ENCODE measurements around the gene MYBPC1.

MYBPC1 gene

GRCh38 chr12:101619858-101620761 lies 25.3 kb downstream of the MYBPC1 start:
- no peak overlapping the region for H2BK15ac ChIP-seq (ENCODE audit: low read length)
- DNase-seq (ENCODE audit: low spot score): no peak
- no peak overlapping the region for H3K4ac ChIP-seq (ENCODE audit: low read length)
- no peak overlapping the region for H3K4me3 ChIP-seq (ENCODE audit: low read length in 2 of 2)
- H3K23ac ChIP-seq (ENCODE audit: low read depth, low read length, poor library complexity): no peak overlapping the region
- no CpG with 5 or more reads among the region's 6 CpGs for WGBS, 2 donors (ENCODE audit: extremely low coverage in 2 of 2, insufficient read length in 2 of 2, insufficient replicate concordance in 1 of 2)
- H3K36me3 ChIP-seq (replicated peaks in 1 of 2; ENCODE audit: control insufficient read depth in 2 of 2, insufficient read depth in 2 of 2, low read length in 2 of 2): no peaks in the 10 kb centered on the region
- H3K79me1 ChIP-seq (ENCODE audit: low read depth, low read length): no peaks in the 10 kb centered on the region
- H2AFZ ChIP-seq (ENCODE audit: low read length): no peak overlapping the region
- no peak overlapping the region for H2BK12ac ChIP-seq (ENCODE audit: low read length)
- no peak overlapping the region for H2BK120ac ChIP-seq (ENCODE audit: low read depth, low read length)
- H4K8ac ChIP-seq (ENCODE audit: low read depth, low read length): no peak overlapping the region
- H3K27ac ChIP-seq (replicated peaks; ENCODE audit: low read length): no peak overlapping the region
- no peak overlapping the region for H2BK5ac ChIP-seq (ENCODE audit: low read length)
- no peak overlapping the region for H3K9ac ChIP-seq (ENCODE audit: low read depth, low read length, poor library complexity)
- no peak overlapping the region for H4K91ac ChIP-seq (ENCODE audit: low read depth, low read length, poor library complexity)
- no peak overlapping the region for H3K4me2 ChIP-seq (ENCODE audit: insufficient read depth, low read length, poor library complexity, severe bottlenecking)
- no peaks in the 10 kb centered on the region for H3K27me3 ChIP-seq (ENCODE audit: control insufficient read depth in 3 of 3, insufficient read depth in 3 of 3, low read depth in 1 of 3, low read length in 3 of 3)
- H3K9me3 ChIP-seq (replicated peaks in 1 of 2; ENCODE audit: control insufficient read depth in 2 of 2, insufficient read depth in 1 of 2, low read depth in 1 of 2, low read length in 2 of 2): no peaks in the 10 kb centered on the region
- H2AK5ac ChIP-seq (ENCODE audit: low read depth, low read length): no peak overlapping the region
- no peak overlapping the region for H3K18ac ChIP-seq (ENCODE audit: low read length)
- H3K14ac ChIP-seq (ENCODE audit: low read length): no peak overlapping the region
- H3K4me1 ChIP-seq (ENCODE audit: control insufficient read depth in 2 of 2, insufficient read depth in 1 of 2, low read depth in 1 of 2, low read length in 2 of 2): no peaks in the 10 kb centered on the region

GRCh38 chr12:101620762-101621133 lies 26.0 kb downstream of the MYBPC1 start:
- no peak overlapping the region for H3K4me3 ChIP-seq (ENCODE audit: low read length in 2 of 2)
- H3K23ac ChIP-seq (ENCODE audit: low read depth, low read length, poor library complexity): no peak overlapping the region
- H3K9me3 ChIP-seq (replicated peaks in 1 of 2; ENCODE audit: control insufficient read depth in 2 of 2, insufficient read depth in 1 of 2, low read depth in 1 of 2, low read length in 2 of 2): no peaks in the 10 kb centered on the region
- H3K4ac ChIP-seq (ENCODE audit: low read length): no peak overlapping the region
- no peak overlapping the region for H3K27ac ChIP-seq (replicated peaks; ENCODE audit: low read length)
- DNase-seq (ENCODE audit: low spot score): no peak
- H2BK5ac ChIP-seq (ENCODE audit: low read length): no peak overlapping the region
- no CpG with 5 or more reads among the region's 2 CpGs for WGBS, 2 donors (ENCODE audit: extremely low coverage in 2 of 2, insufficient read length in 2 of 2, insufficient replicate concordance in 1 of 2)
- H3K18ac ChIP-seq (ENCODE audit: low read length): no peak overlapping the region
- H2AFZ ChIP-seq (ENCODE audit: low read length): no peak overlapping the region
- no peak overlapping the region for H4K8ac ChIP-seq (ENCODE audit: low read depth, low read length)
- H3K4me2 ChIP-seq (ENCODE audit: insufficient read depth, low read length, poor library complexity, severe bottlenecking): no peak overlapping the region
- no peak overlapping the region for H3K9ac ChIP-seq (ENCODE audit: low read depth, low read length, poor library complexity)
- H3K14ac ChIP-seq (ENCODE audit: low read length): no peak overlapping the region
- no peaks in the 10 kb centered on the region for H3K36me3 ChIP-seq (replicated peaks in 1 of 2; ENCODE audit: control insufficient read depth in 2 of 2, insufficient read depth in 2 of 2, low read length in 2 of 2)
- H2BK120ac ChIP-seq (ENCODE audit: low read depth, low read length): no peak overlapping the region
- no peak overlapping the region for H4K91ac ChIP-seq (ENCODE audit: low read depth, low read length, poor library complexity)
- no peak overlapping the region for H2BK15ac ChIP-seq (ENCODE audit: low read length)
- no peaks in the 10 kb centered on the region for H3K27me3 ChIP-seq (ENCODE audit: control insufficient read depth in 3 of 3, insufficient read depth in 3 of 3, low read depth in 1 of 3, low read length in 3 of 3)
- H2AK5ac ChIP-seq (ENCODE audit: low read depth, low read length): no peak overlapping the region
- H3K79me1 ChIP-seq (ENCODE audit: low read depth, low read length): no peaks in the 10 kb centered on the region
- H2BK12ac ChIP-seq (ENCODE audit: low read length): no peak overlapping the region
- H3K4me1 ChIP-seq (ENCODE audit: control insufficient read depth in 2 of 2, insufficient read depth in 1 of 2, low read depth in 1 of 2, low read length in 2 of 2): no peaks in the 10 kb centered on the region

DNA sequence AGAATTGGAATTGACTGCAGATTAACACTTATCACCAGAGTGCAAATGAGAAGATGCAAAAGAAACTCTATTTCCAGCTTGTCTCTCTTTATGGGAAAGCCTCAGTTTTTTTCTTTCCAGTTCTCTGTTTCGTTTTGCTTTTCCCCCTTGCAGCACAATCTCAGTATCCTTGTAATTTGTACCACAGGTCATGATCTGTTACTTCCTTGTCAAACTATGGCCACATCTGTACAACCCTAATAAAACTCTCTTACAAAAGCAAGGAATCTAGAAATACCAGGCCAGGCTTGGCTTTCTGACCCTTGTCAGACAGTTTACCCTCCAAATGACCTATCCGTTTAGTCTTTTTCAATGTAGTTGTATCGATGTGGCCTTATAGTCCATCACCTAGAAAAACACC lies 33.9 kb downstream of the MYBPC1 start:
- H3K23ac ChIP-seq (ENCODE audit: low read depth, low read length, poor library complexity): no peak overlapping the region
- H3K36me3 ChIP-seq (replicated peaks in 1 of 2; ENCODE audit: control insufficient read depth in 2 of 2, insufficient read depth in 2 of 2, low read length in 2 of 2): no peaks in the 10 kb centered on the region
- no peak overlapping the region for H3K4ac ChIP-seq (ENCODE audit: low read length)
- H3K27ac ChIP-seq (replicated peaks; ENCODE audit: low read length): no peak overlapping the region
- H3K4me2 ChIP-seq (ENCODE audit: insufficient read depth, low read length, poor library complexity, severe bottlenecking): no peak overlapping the region
- H3K9ac ChIP-seq (ENCODE audit: low read depth, low read length, poor library complexity): no peak overlapping the region
- no peak overlapping the region for H4K8ac ChIP-seq (ENCODE audit: low read depth, low read length)
- H2AFZ ChIP-seq (ENCODE audit: low read length): no peak overlapping the region
- H2AK5ac ChIP-seq (ENCODE audit: low read depth, low read length): no peak overlapping the region
- no peak overlapping the region for H3K4me3 ChIP-seq (ENCODE audit: low read length in 2 of 2)
- WGBS, 2 donors (ENCODE audit: extremely low coverage in 2 of 2, insufficient read length in 2 of 2, insufficient replicate concordance in 1 of 2): no CpG with 5 or more reads among the region's 3 CpGs
- H2BK120ac ChIP-seq (ENCODE audit: low read depth, low read length): no peak overlapping the region
- no peaks in the 10 kb centered on the region for H3K79me1 ChIP-seq (ENCODE audit: low read depth, low read length)
- H3K18ac ChIP-seq (ENCODE audit: low read length): no peak overlapping the region
- no peaks in the 10 kb centered on the region for H3K4me1 ChIP-seq (ENCODE audit: control insufficient read depth in 2 of 2, insufficient read depth in 1 of 2, low read depth in 1 of 2, low read length in 2 of 2)
- no peak overlapping the region for H4K91ac ChIP-seq (ENCODE audit: low read depth, low read length, poor library complexity)
- no peak overlapping the region for H2BK5ac ChIP-seq (ENCODE audit: low read length)
- DNase-seq (ENCODE audit: low spot score): no peak
- no peak overlapping the region for H2BK12ac ChIP-seq (ENCODE audit: low read length)
- H2BK15ac ChIP-seq (ENCODE audit: low read length): no peak overlapping the region
- H3K27me3 ChIP-seq (ENCODE audit: control insufficient read depth in 3 of 3, insufficient read depth in 3 of 3, low read depth in 1 of 3, low read length in 3 of 3): no peaks in the 10 kb centered on the region
- no peaks in the 10 kb centered on the region for H3K9me3 ChIP-seq (replicated peaks in 1 of 2; ENCODE audit: control insufficient read depth in 2 of 2, insufficient read depth in 1 of 2, low read depth in 1 of 2, low read length in 2 of 2)
- H3K14ac ChIP-seq (ENCODE audit: low read length): no peak overlapping the region

- H3K27ac ChIP-seq (replicated peaks; ENCODE audit: low read length): no peak overlapping the region
- H3K4me1 ChIP-seq (ENCODE audit: control insufficient read depth in 2 of 2, insufficient read depth in 1 of 2, low read depth in 1 of 2, low read length in 2 of 2): no peaks in the 10 kb centered on the region
- H3K4me2 ChIP-seq (ENCODE audit: insufficient read depth, low read length, poor library complexity, severe bottlenecking): no peak overlapping the region
- H2BK12ac ChIP-seq (ENCODE audit: low read length): no peak overlapping the region
- no peak overlapping the region for H3K14ac ChIP-seq (ENCODE audit: low read length)
- no peak overlapping the region for H2AK5ac ChIP-seq (ENCODE audit: low read depth, low read length)
- no peak overlapping the region for H3K9ac ChIP-seq (ENCODE audit: low read depth, low read length, poor library complexity)
- no peak overlapping the region for H3K23ac ChIP-seq (ENCODE audit: low read depth, low read length, poor library complexity)
- no peak overlapping the region for H3K18ac ChIP-seq (ENCODE audit: low read length)
- WGBS, 2 donors (ENCODE audit: extremely low coverage in 2 of 2, insufficient read length in 2 of 2, insufficient replicate concordance in 1 of 2): no CpG with 5 or more reads among the region's 2 CpGs
- no peak for DNase-seq (ENCODE audit: low spot score)
- H2BK120ac ChIP-seq (ENCODE audit: low read depth, low read length): no peak overlapping the region
- H2AFZ ChIP-seq (ENCODE audit: low read length): no peak overlapping the region
- peaks cover 0 to 1% of the 10 kb centered on the region in 2 donors for H3K9me3 ChIP-seq (replicated peaks in 1 of 2; ENCODE audit: control insufficient read depth in 2 of 2, insufficient read depth in 1 of 2, low read depth in 1 of 2, low read length in 2 of 2)
- no peaks in the 10 kb centered on the region for H3K36me3 ChIP-seq (replicated peaks in 1 of 2; ENCODE audit: control insufficient read depth in 2 of 2, insufficient read depth in 2 of 2, low read length in 2 of 2)
- H3K79me1 ChIP-seq (ENCODE audit: low read depth, low read length): no peaks in the 10 kb centered on the region
- no peak overlapping the region for H4K91ac ChIP-seq (ENCODE audit: low read depth, low read length, poor library complexity)
- H4K8ac ChIP-seq (ENCODE audit: low read depth, low read length): no peak overlapping the region
- H3K27me3 ChIP-seq (ENCODE audit: control insufficient read depth in 3 of 3, insufficient read depth in 3 of 3, low read depth in 1 of 3, low read length in 3 of 3): no peaks in the 10 kb centered on the region
- no peak overlapping the region for H2BK5ac ChIP-seq (ENCODE audit: low read length)
- no peak overlapping the region for H2BK15ac ChIP-seq (ENCODE audit: low read length)
- H3K4me3 ChIP-seq (ENCODE audit: low read length in 2 of 2): no peak overlapping the region
- no peak overlapping the region for H3K4ac ChIP-seq (ENCODE audit: low read length)
Observed at GRCh38 chr12:101634724-101635123, 40.0 kb downstream of the MYBPC1 start.

Data from neuronal stem cell (in vitro differentiated cells).